ENCODE results near the gene RBBP8NL. TPM values are rescaled to one million over a fixed set of nuclear protein-coding genes. Genes with fewer than 3 reads are reported as not detected.

The RBBP8NL gene
- total and polyA plus RNA-seq, 2 experiments from 2014 or later = 0.10 to 1.1 TPM

GRCh38 chr20:62407221-62407992, 19.9 kb downstream of the RBBP8NL start, which contains the start of gene CABLES2:
CABLES2 (minus strand) TSS chr20:62407285; CDS start chr20:62407276, 9 bp downstream.
- DNase-seq (ENCODE audit: low spot score) (peak; percentile 97), ATAC-seq (peak; percentile 69)
- Histone ChIP-seq H4K20me1 (replicated peaks; ENCODE audit: insufficient read depth) (no peaks in the 10 kb centered on the region; the same call in 1 of the 2 replicates), H3K27ac (ENCODE audit: low read depth) (no peak within 1 kb of the TSS), H2AFZ (peak within 1 kb of the TSS; percentile 97), H3K27me3 (ENCODE audit: insufficient read depth) (no peaks in the 10 kb centered on the region), H3F3A (replicated peaks; ENCODE audit: low read depth) (no peaks in the 10 kb centered on the region), H3K9me2 (ENCODE audit: insufficient read depth) (no peaks in the 10 kb centered on the region), H3K79me2 (replicated peaks; ENCODE audit: insufficient read depth) (no peaks in the 10 kb centered on the region), H3K4me1 (ENCODE audit: insufficient read depth) (no peaks in the 10 kb centered on the region; the same call in 1 of the 2 replicates), H3K4me3 (peak within 1 kb of the TSS; percentile 62), H3K4me2 (peak within 1 kb of the TSS; percentile 82), H3K36me3 (ENCODE audit: insufficient read depth) (no peaks in the 10 kb centered on the region)
- Mint-ChIP-seq H3K9me3 (no peaks in the 10 kb centered on the region), H3K36me3 (ENCODE audit: low read depth) (no peaks in the 10 kb centered on the region), H3K4me1 (peaks cover 9% of the 10 kb centered on the region), H3K27ac (no peak within 1 kb of the TSS), H3K27me3 (ENCODE audit: insufficient read depth, low read depth, poor library complexity) (peaks cover 11% of the 10 kb centered on the region), H3K4me3 (peak within 1 kb of the TSS; percentile 72)
- TF ChIP-seq CREB1 (CRISPR knock-in tag; IDR thresholded peaks at IDR 0.05; ENCODE audit: low read depth) (peak; percentile 71), EZH2phosphoT487 (IDR thresholded peaks at IDR 0.05; ENCODE audit: unreplicated experiment) (no peak), EZH2 (IDR thresholded peaks at IDR 0.05; ENCODE audit: low read depth, unreplicated experiment) (no peak), POLR2AphosphoS5 (IDR thresholded peaks at IDR 0.05; ENCODE audit: low read depth) (no peak), JUNB (IDR thresholded peaks at IDR 0.05; ENCODE audit: unreplicated experiment) (no peak), ZNF331 (CRISPR knock-in tag; IDR thresholded peaks at IDR 0.05; ENCODE audit: low read depth) (no peak), NANOG (IDR thresholded peaks at IDR 0.05; ENCODE audit: borderline replicate concordance) (no peak), ETS1 (IDR thresholded peaks at IDR 0.05) (no peak)
- TF ChIP-seq, protein P1, sequence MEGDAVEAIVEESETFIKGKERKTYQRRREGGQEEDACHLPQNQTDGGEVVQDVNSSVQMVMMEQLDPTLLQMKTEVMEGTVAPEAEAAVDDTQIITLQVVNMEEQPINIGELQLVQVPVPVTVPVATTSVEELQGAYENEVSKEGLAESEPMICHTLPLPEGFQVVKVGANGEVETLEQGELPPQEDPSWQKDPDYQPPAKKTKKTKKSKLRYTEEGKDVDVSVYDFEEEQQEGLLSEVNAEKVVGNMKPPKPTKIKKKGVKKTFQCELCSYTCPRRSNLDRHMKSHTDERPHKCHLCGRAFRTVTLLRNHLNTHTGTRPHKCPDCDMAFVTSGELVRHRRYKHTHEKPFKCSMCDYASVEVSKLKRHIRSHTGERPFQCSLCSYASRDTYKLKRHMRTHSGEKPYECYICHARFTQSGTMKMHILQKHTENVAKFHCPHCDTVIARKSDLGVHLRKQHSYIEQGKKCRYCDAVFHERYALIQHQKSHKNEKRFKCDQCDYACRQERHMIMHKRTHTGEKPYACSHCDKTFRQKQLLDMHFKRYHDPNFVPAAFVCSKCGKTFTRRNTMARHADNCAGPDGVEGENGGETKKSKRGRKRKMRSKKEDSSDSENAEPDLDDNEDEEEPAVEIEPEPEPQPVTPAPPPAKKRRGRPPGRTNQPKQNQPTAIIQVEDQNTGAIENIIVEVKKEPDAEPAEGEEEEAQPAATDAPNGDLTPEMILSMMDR (conservative IDR thresholded peaks at IDR 0.05; ENCODE audit: low read depth in 2 of 2) = 0 out of 4 replicates have a peak, but pooled peaks of 1 of the 2 experiments have one; percentile 5
- TF ChIP-seq, protein P2, sequence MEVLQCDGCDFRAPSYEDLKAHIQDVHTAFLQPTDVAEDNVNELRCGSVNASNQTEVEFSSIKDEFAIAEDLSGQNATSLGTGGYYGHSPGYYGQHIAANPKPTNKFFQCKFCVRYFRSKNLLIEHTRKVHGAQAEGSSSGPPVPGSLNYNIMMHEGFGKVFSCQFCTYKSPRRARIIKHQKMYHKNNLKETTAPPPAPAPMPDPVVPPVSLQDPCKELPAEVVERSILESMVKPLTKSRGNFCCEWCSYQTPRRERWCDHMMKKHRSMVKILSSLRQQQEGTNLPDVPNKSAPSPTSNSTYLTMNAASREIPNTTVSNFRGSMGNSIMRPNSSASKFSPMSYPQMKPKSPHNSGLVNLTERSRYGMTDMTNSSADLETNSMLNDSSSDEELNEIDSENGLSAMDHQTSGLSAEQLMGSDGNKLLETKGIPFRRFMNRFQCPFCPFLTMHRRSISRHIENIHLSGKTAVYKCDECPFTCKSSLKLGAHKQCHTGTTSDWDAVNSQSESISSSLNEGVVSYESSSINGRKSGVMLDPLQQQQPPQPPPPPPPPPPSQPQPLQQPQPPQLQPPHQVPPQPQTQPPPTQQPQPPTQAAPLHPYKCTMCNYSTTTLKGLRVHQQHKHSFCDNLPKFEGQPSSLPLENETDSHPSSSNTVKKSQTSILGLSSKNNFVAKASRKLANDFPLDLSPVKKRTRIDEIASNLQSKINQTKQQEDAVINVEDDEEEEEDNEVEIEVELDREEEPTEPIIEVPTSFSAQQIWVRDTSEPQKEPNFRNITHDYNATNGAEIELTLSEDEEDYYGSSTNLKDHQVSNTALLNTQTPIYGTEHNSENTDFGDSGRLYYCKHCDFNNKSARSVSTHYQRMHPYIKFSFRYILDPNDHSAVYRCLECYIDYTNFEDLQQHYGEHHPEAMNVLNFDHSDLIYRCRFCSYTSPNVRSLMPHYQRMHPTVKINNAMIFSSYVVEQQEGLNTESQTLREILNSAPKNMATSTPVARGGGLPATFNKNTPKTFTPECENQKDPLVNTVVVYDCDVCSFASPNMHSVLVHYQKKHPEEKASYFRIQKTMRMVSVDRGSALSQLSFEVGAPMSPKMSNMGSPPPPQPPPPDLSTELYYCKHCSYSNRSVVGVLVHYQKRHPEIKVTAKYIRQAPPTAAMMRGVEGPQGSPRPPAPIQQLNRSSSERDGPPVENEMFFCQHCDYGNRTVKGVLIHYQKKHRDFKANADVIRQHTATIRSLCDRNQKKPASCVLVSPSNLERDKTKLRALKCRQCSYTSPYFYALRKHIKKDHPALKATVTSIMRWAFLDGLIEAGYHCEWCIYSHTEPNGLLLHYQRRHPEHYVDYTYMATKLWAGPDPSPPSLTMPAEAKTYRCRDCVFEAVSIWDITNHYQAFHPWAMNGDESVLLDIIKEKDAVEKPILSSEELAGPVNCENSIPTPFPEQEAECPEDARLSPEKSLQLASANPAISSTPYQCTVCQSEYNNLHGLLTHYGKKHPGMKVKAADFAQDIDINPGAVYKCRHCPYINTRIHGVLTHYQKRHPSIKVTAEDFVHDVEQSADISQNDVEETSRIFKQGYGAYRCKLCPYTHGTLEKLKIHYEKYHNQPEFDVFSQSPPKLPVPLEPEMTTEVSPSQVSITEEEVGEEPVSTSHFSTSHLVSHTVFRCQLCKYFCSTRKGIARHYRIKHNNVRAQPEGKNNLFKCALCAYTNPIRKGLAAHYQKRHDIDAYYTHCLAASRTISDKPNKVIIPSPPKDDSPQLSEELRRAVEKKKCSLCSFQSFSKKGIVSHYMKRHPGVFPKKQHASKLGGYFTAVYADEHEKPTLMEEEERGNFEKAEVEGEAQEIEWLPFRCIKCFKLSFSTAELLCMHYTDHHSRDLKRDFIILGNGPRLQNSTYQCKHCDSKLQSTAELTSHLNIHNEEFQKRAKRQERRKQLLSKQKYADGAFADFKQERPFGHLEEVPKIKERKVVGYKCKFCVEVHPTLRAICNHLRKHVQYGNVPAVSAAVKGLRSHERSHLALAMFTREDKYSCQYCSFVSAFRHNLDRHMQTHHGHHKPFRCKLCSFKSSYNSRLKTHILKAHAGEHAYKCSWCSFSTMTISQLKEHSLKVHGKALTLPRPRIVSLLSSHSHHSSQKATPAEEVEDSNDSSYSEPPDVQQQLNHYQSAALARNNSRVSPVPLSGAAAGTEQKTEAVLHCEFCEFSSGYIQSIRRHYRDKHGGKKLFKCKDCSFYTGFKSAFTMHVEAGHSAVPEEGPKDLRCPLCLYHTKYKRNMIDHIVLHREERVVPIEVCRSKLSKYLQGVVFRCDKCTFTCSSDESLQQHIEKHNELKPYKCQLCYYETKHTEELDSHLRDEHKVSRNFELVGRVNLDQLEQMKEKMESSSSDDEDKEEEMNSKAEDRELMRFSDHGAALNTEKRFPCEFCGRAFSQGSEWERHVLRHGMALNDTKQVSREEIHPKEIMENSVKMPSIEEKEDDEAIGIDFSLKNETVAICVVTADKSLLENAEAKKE (CRISPR knock-in tag; IDR thresholded peaks at IDR 0.05) = no peak

Measured in GM23338 (cell line).